ENCODE measurements around the gene BMPER. TPM values are rescaled to one million over a fixed set of nuclear protein-coding genes. Genes with fewer than 3 reads are reported as not detected.

Gene BMPER
- total RNA-seq, 6 experiments from 2014 or later = 9.4 to 13.5 (median 11.1) TPM

- Mint-ChIP-seq H3K36me3 (ENCODE audit: low read depth) (peaks cover 16% of the 10 kb centered on the region), H3K27me3 (ENCODE audit: insufficient read depth) (no peaks in the 10 kb centered on the region; the same call in 1 of the 2 replicates), H3K9me3 (no peaks in the 10 kb centered on the region), H3K4me1 (ENCODE audit: low read depth) (peaks cover 11% of the 10 kb centered on the region), H3K4me3 (no peak overlapping the region), H3K27ac (no peak overlapping the region)
- no peak for DNase-seq
- TF ChIP-seq CTCF (IDR thresholded peaks at IDR 0.05) = no peak
Observed at GRCh38 chr7:33917661-33918060, 12.3 kb downstream of the BMPER start.

- no peaks in the 10 kb centered on the region for H3K27me3 Mint-ChIP-seq (ENCODE audit: insufficient read depth)
- TF ChIP-seq CTCF (IDR thresholded peaks at IDR 0.05) = no peak
- H3K27ac Mint-ChIP-seq = no peak overlapping the region
- H3K36me3 Mint-ChIP-seq (ENCODE audit: low read depth) = peaks cover 11% of the 10 kb centered on the region; the same call in 1 of the 2 replicates
- H3K4me1 Mint-ChIP-seq (ENCODE audit: low read depth) = peaks cover 11% of the 10 kb centered on the region
- no peak overlapping the region for H3K4me3 Mint-ChIP-seq
- H3K9me3 Mint-ChIP-seq = no peaks in the 10 kb centered on the region
- DNase-seq = no peak
Observed at GRCh38 chr7:33918438-33919143, 13.3 kb downstream of the BMPER start.

GRCh38 chr7:33919449-33919848 lies 14.1 kb downstream of the BMPER start:
- Mint-ChIP-seq H3K4me1 (ENCODE audit: low read depth) (peaks cover 11% of the 10 kb centered on the region), H3K4me3 (no peak overlapping the region), H3K9me3 (no peaks in the 10 kb centered on the region), H3K27ac (no peak overlapping the region), H3K36me3 (ENCODE audit: low read depth) (peaks cover 14% of the 10 kb centered on the region; the same call in 1 of the 2 replicates), H3K27me3 (ENCODE audit: insufficient read depth) (no peaks in the 10 kb centered on the region)
- no peak for DNase-seq
- TF ChIP-seq CTCF (IDR thresholded peaks at IDR 0.05) = no peak

- DNase-seq = no peak
- Mint-ChIP-seq H3K4me1 (ENCODE audit: low read depth) (peaks cover 4% of the 10 kb centered on the region; the same call in 1 of the 2 replicates), H3K4me3 (no peak overlapping the region), H3K27ac (no peak overlapping the region), H3K9me3 (no peaks in the 10 kb centered on the region), H3K27me3 (ENCODE audit: insufficient read depth) (no peaks in the 10 kb centered on the region), H3K36me3 (ENCODE audit: low read depth) (peaks cover 11% of the 10 kb centered on the region; the same call in 1 of the 2 replicates)
- no peak for TF ChIP-seq CTCF (IDR thresholded peaks at IDR 0.05)
Observed at GRCh38 chr7:33921216-33921938, 16.0 kb downstream of the BMPER start.

GRCh38 chr7:33922820-33923219 lies 17.5 kb downstream of the BMPER start:
- no peak for DNase-seq
- Mint-ChIP-seq H3K4me3 (no peak overlapping the region), H3K36me3 (ENCODE audit: low read depth) (peaks cover 11% of the 10 kb centered on the region; the same call in 1 of the 2 replicates), H3K27me3 (ENCODE audit: insufficient read depth) (no peaks in the 10 kb centered on the region), H3K27ac (no peak overlapping the region), H3K4me1 (ENCODE audit: low read depth) (no peaks in the 10 kb centered on the region), H3K9me3 (no peaks in the 10 kb centered on the region)
- TF ChIP-seq CTCF (IDR thresholded peaks at IDR 0.05) = no peak
